ENCODE results near the gene LMAN1.

- TF ChIP-seq CTCF (IDR thresholded peaks at IDR 0.05; ENCODE audit: low read length) (no peak), EZH2 (IDR thresholded peaks at IDR 0.05; ENCODE audit: borderline replicate concordance, low read length) (no peak)
Measured at GRCh38 chr18:59340817-59341216, 18.2 kb downstream of the LMAN1 start.
